H1 (cell line): ENCODE results near the gene ENKD1. TPM values are rescaled to one million over a fixed set of nuclear protein-coding genes. Genes with fewer than 3 reads are reported as not detected.

ENCODE experiments used
- BACH1 ChIP-seq: IDR thresholded peaks from 2 replicates; pipeline ENCODE4 v1.6.1; 2012; ENCODE audit warnings: low read length, improper control_type of control experiment
- EP300 ChIP-seq, 2 experiments: IDR thresholded peaks; 1 replicate in 1 of 2; 2 replicates in 1 of 2; pipeline ENCODE4 v1.6.1; 2011 to 2012; ENCODE audit warnings: low read depth in 2 of 2, low read length in 2 of 2, mild to moderate bottlenecking in 2 of 2, borderline replicate concordance in 1 of 2, inconsistent platforms in 1 of 2, moderate library complexity in 1 of 2
- KDM1A ChIP-seq: fragments of 200-600, 300-600 bp; sonication (generic); IDR thresholded peaks from 2 replicates; pipeline ENCODE4 v1.7.1; 2016; ENCODE audit warnings: mild to moderate bottlenecking, low read length, borderline replicate concordance
- MAFK ChIP-seq: IDR thresholded peaks from 2 replicates; pipeline ENCODE4 v1.6.1; 2012; ENCODE audit warnings: low read depth, mild to moderate bottlenecking, improper control_type of control experiment, low read length
- PHF8 ChIP-seq: fragments of 200-600 bp; sonication (generic); conservative IDR thresholded peaks from 2 replicates; pipeline ENCODE4 v1.7.1; 2012; ENCODE audit warnings: low read depth, mild to moderate bottlenecking, inconsistent platforms, low read length, moderate library complexity
- SIRT6 ChIP-seq: IDR thresholded peaks from one replicate; pipeline ENCODE4 v1.7.1; 2012; ENCODE audit warnings: low read length, inconsistent platforms
- polyA plus RNA-seq, 7 experiments: library from polyadenylated mRNA; depleted of rRNA in 3 of 7; stranded (reverse) in 5 of 7; unstranded in 2 of 7; fragments of >200 nt in 5 of 7; fragments of 200-250 nt in 2 of 7; gene quantifications; 1 replicate in 5 of 7; 2 replicates in 1 of 7; 4 replicates in 1 of 7; pipeline versions ENCODE4 v1.2.1 to v1.2.3, GENCODE V29; 2011 to 2013; ENCODE audit warnings: missing spikeins in 2 of 7, mixed read lengths in 2 of 7
- total RNA-seq: library from RNA; stranded (reverse); fragmentation: NEBNext Ultra II Directional; extraction: Animal tissue kit (Norgen Biotek cat#: 25700); gene quantifications from 2 replicates; pipeline ENCODE4 v1.2.1, GENCODE V29; 2021

The ENKD1 gene
- total and polyA plus RNA-seq, 2 of the 8 experiments (the other 6 are each of a cell fraction or from before 2014, with no cell fraction given), result 12.9 to 16.1 TPM

- TF ChIP-seq MAFK, result no peak
- no peak for TF ChIP-seq SIRT6
- no peak for TF ChIP-seq EP300 (IDR thresholded peaks at IDR 0.05; ENCODE audit: borderline replicate concordance in 1 of 2, low read depth in 2 of 2, low read length in 2 of 2)
- no peak for TF ChIP-seq PHF8
- no peak for TF ChIP-seq KDM1A
- TF ChIP-seq BACH1, result no peak
Measured at GRCh38 chr16:67676516-67676915, 10.0 kb upstream of the ENKD1 start (continued).
